Measurements from ENCODE around the gene ENDOD1.
A peak's percentile ranks its signal among the peaks of the same experiment; 100 is the strongest.

Gene ENDOD1

DNA sequence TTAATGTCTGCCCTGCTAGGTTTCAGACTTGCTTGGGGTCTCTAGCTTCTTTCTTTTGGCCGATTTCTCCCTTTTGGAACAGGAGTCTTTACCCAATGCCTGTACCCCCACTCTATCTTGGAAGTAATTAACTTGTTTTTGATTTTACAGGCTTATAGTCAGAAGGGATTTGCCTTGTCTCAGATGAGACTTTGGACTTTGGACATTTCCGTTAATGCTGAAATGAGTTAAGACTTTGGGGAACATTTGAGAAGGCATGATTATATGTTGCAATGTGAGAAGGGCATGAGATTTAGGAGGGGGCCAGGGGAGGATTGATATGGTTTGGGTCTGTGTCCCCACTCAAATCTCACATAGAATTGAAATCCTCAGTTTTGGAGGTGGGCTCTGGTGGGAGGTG, 35.3 kb upstream of the ENDOD1 start:
- H3K4me3 ChIP-seq (ENCODE audit: low read length): no peak overlapping the region
- no peak for TF ChIP-seq CTCF (conservative IDR thresholded peaks at IDR 0.05; ENCODE audit: low read length)
- no peak for DNase-seq (ENCODE audit: low read depth)

DNA sequence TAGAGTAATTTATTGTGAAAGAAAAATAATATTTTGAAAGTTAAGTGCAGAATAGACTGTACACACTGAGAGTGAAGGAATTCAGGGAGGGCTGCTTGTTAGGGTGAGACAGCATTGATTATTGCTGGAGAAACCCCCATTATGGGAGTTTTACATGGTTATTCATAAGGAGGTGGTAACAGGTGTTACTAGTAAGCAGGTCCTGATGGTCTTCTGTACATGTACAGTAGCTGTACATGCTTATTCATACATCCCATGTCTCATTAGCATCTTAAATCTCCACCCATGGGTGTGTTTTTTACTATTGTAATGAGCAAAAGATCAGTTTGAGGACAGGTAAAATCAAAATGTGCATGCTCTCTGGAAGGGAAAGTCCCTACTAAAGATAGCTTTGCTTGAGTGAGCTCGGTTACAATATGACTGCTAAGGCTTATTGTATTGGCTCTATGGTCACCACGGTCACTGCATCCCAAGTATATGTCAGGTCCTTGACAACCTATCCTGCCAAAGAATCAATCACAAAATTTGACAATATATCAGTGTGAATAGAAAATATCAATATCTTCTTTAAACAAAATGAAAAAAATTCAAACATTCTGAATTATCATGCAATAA, 34.3 kb upstream of the ENDOD1 start:
- no peak for DNase-seq (ENCODE audit: low read depth)
- no peak overlapping the region for H3K4me3 ChIP-seq (ENCODE audit: low read length)
- TF ChIP-seq CTCF (conservative IDR thresholded peaks at IDR 0.05; ENCODE audit: low read length): no peak

- no peak for TF ChIP-seq CTCF (conservative IDR thresholded peaks at IDR 0.05; ENCODE audit: low read length)
- DNase-seq (ENCODE audit: low read depth): no peak
- H3K4me3 ChIP-seq (ENCODE audit: low read length): no peak overlapping the region
These were observed 31.7 kb upstream of the ENDOD1 start for GRCh38 chr11:95057959-95058358.

DNA sequence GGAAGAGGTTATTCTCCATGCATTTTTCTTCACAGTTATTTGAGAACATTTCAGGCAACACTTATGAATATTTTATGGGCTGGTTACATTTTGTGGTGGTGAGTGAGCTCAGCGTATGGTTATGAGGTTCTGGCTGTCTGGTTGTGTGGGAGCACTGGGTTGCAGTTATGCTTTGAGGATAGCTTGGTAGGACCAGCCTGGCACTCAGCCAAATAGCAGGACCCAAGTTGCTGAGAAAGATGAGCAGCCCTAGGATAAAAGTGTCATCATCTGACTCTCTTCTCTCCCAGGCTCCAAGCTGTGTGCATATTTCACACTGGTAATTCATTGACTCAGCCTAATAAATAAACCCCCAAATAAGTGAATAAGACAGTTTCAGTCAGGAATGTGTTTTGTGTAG, 31.0 kb upstream of the ENDOD1 start:
- peak; percentile 33 for DNase-seq (ENCODE audit: low read depth)
- no peak overlapping the region for H3K4me3 ChIP-seq (ENCODE audit: low read length)
- TF ChIP-seq CTCF (conservative IDR thresholded peaks at IDR 0.05; ENCODE audit: low read length): no peak

DNA sequence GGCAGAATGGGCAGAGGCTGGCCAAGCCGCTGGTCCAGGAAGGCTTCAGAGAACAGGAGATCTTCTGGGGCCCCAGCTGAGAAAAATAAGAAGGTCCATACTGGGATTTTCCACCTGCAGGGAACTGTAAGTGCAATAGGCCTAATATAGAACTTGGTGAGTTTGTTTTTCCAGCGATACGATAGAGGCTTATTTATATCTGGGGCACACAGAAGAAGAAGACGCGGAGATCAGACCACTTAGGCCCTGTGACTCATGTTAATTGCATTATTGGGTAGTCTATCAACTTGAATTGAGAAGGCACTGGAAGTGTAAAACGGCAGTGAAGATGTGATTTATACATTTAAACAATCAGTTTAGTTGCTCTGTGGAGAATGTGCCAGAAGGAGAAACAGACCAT, 30.6 kb upstream of the ENDOD1 start:
- no peak overlapping the region for H3K4me3 ChIP-seq (ENCODE audit: low read length)
- no peak for TF ChIP-seq CTCF (conservative IDR thresholded peaks at IDR 0.05; ENCODE audit: low read length)
- no peak for DNase-seq (ENCODE audit: low read depth)

DNA sequence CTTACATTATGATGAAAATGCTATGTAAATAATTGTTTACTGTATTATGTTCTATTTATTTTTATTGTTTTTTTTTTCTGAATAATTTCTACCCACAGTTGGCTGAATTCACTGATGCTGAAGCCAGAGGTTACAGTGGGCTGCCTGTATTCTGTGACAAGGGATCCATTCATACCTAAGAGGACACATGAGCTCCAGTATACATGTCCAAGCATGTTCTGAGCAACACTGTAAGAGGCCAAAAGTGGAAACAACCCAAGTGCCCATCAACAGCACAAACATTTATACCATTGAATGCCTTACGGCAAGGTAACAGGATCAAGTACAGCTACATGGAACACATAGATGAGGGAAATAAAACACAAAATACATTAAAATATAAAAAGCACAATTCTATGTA, 24.3 kb upstream of the ENDOD1 start:
- TF ChIP-seq CTCF (conservative IDR thresholded peaks at IDR 0.05; ENCODE audit: low read length): no peak
- no peak for DNase-seq (ENCODE audit: low read depth)
- no peak overlapping the region for H3K4me3 ChIP-seq (ENCODE audit: low read length)

DNA sequence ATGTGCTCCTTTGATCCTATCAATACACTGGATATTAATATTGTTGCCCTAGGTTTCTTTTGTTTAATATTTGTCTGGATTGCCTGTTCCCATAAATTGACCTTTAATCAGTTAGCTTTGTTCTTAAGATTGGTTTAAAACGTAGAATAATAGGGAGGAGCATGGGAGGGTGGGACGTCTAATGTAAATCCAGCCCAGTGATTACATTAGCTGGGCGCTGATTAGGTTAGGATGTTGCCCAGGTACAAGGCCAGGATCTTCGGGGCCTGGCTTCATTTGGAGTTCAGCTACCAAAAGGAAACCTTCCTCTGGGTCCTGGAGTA, 23.0 kb upstream of the ENDOD1 start, which contains the start of gene SRSF8:
Gene SRSF8, plus strand, starts transcription at position 204 of the 323 bp plus-strand sequence. CDS start 308 bp downstream, outside the sequence.
- H3K4me3 ChIP-seq (ENCODE audit: low read length): peak within 1 kb of the TSS; percentile 81
- DNase-seq (ENCODE audit: low read depth): no peak
- no peak for TF ChIP-seq CTCF (conservative IDR thresholded peaks at IDR 0.05; ENCODE audit: low read length)

Data from AG10803 (cell line).